DMS 273 (cell line): ENCODE results near the gene ZC3H18.
A peak's percentile ranks its signal among the peaks of the same experiment; 100 is the strongest.

ENCODE experiments used
- DNase-seq: peaks from one replicate; lab custom pipeline; 2025; ENCODE audit not compliant: unreplicated experiment; lab: John Stamatoyannopoulos, UW

The ZC3H18 gene

GRCh38 chr16:88578446-88579313 lies 8.5 kb downstream of the ZC3H18 start:
- DNase-seq: no peak

GRCh38 chr16:88580371-88580770 lies 10.2 kb downstream of the ZC3H18 start:
- no peak for DNase-seq

- DNase-seq: no peak
Observed at GRCh38 chr16:88581033-88581432, 10.8 kb downstream of the ZC3H18 start.

GRCh38 chr16:88582912-88583575 lies 12.8 kb downstream of the ZC3H18 start:
- no peak for DNase-seq

GRCh38 chr16:88584676-88585075 lies 14.5 kb downstream of the ZC3H18 start:
- DNase-seq: no peak

- peak; percentile 80 for DNase-seq
Observed at GRCh38 chr16:88585269-88585668, 15.1 kb downstream of the ZC3H18 start.

GRCh38 chr16:88585927-88586581 lies 15.9 kb downstream of the ZC3H18 start:
- no peak for DNase-seq

GRCh38 chr16:88588148-88588547 lies 17.9 kb downstream of the ZC3H18 start:
- no peak for DNase-seq

DNA sequence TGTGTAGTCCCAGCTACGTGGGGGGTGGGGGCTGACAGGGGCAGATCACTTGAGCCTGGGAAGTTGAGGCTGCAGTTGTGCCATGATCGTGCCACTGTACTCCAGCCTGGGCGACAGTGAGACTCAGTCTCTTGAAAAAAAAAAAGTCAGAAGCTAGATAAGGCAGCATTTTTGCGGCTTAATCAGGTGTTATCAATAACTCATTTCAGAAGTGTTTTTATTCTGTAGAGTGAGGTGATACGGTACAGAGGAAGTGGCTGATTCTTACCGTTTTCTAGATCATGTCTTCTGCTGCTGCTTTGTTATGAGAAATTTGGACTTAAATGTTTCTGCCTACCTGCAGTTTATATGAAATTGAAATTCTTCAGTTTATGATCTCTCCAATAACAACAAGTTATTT lies 18.6 kb downstream of the ZC3H18 start:
- DNase-seq: no peak

GRCh38 chr16:88589441-88589840 lies 19.2 kb downstream of the ZC3H18 start:
- DNase-seq: no peak

DNA sequence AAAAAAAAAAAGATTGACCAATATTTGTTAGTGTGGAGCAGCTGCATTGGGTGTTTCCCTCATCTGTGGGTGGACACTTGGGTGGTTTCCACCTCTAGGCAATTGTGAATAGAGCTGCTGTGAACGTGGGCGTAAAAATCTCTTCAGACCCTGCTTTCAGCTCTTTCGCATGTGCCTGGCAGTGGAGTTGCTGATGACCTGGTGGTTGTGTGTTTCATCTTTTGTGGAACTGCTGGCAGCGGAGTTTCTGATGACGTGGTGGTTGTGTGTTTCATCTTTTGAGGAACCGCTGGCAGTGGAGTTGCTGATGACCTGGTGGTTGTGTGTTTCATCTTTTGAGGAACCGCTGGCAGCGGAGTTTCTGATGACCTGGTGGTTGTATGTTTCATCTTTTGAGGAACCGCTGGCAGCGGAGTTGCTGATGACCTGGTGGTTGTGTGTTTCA lies 21.4 kb downstream of the ZC3H18 start:
- no peak for DNase-seq

GRCh38 chr16:88593061-88593460 lies 22.9 kb downstream of the ZC3H18 start:
- no peak for DNase-seq

DNA sequence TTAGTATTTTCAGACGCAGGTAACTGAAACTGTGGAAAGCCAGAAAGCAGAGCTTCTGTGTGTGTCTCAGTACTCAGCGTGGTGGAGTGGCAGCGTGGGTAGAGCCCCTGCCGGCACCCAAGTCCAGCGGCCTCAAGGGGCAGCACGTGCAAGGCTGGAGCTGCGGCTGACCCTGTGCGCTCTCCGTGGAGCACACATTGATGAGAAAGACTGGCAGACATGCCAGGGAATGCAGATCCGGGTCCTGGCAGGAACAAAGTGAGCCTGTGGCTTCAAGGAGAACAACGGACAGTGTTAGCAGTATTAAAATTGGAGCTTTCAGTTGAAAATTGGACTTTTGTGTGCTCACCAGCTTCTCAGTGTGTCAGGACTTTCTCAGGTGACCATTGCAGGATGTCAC lies 23.3 kb downstream of the ZC3H18 start:
- DNase-seq: no peak

GRCh38 chr16:88593910-88594309 lies 23.7 kb downstream of the ZC3H18 start:
- DNase-seq: no peak

DNA sequence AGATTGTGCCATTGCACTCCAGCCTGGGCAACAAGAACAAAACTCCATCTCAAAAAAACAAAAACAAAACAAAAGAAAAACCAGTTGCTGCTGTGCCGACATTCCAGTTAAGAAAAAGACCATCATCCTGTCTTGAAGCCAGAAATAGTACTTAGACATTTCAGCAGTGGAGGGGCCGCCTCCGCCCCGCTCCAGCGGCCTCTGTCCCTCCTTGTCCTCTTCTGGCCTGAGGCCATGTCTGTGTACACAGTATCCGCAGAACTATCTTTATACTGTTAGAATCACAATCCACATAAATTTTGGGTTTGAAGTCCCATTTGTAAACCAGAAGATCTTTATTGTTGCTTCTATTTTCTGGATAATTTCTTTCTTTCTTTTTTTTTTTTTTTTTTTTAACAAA lies 24.9 kb downstream of the ZC3H18 start:
- no peak for DNase-seq

DNA sequence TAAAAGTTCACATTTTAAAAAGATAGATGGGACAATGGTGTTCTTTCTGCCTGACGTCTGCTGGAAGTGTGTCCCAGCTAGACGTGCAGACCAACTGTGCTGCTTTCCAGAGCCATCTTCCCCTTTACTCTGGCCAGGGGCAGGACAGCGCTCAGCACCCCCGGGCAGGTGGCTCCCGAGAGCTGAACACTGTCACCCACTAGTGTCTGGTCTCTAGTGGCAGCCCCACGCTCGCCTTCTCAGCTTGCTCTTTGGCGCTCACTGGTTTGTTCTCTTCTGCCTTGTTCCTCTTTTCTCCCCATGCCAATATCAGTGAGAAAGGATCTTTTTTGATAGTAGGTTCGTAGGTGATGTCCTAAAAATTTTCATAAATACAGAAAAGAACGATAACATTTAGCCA lies 25.7 kb downstream of the ZC3H18 start:
- DNase-seq: no peak

GRCh38 chr16:88596483-88596882 lies 26.3 kb downstream of the ZC3H18 start:
- DNase-seq: no peak

DNA sequence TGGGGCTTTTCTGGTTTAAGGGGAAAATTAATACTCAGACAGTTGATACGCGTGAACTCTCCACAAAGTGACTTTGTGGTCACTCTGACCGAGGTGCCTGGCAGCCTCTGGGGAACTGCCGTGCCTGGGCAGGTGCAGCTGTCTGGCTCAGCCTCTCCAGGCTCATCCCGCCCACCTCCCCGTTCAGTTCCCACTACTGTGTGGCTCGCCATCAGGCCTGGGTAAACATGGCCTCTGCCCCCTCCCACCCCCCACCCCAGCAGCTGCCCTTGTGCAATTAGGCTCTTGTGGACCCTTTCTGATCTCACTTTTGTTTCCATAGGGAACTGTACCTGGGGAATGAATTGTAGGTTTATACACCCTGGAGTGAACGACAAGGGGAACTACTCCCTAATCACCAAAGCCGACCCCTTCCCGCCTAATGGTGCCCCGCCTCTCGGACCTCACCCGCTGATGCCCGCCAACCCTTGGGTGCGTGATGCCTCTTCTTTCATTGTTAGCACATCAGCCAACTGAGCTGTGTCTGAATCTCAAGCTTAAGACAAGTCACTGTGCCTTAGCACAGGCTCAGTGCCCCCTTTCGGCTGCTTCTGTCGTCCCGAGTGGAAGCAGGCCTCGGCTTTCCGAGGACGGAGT lies 27.8 kb downstream of the ZC3H18 start:
- DNase-seq: no peak

DNA sequence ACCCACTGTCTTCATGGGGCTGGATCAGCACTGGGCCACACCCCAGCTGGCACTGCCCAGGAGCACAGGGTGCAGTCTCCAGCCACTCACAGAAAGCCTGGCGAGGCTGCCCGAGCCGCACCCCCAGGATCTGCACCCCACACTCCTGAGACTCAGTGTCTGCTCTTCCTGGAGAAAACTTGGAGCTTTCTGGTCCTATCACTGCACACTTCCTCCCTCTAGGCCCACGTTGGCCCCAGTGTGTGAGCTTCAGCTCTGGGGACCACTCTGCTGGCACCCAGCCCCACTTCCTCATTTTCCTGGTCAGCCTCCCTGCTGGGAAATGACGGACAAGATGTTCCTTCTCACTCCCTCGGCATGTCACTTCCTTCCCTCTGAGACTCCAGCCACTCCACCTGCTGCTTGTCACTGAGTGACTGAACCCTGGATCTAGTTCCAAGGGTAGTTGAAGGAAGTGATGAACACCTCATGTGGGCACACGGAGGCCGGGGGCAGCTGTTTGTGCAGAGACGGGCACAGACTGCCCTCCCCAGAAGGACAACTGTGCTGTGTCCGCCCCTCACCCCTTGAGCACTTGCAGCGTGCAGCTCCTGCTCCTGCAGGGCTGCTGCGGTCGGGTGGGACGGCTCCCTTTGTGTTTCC lies 29.0 kb downstream of the ZC3H18 start:
- no peak for DNase-seq

DNA sequence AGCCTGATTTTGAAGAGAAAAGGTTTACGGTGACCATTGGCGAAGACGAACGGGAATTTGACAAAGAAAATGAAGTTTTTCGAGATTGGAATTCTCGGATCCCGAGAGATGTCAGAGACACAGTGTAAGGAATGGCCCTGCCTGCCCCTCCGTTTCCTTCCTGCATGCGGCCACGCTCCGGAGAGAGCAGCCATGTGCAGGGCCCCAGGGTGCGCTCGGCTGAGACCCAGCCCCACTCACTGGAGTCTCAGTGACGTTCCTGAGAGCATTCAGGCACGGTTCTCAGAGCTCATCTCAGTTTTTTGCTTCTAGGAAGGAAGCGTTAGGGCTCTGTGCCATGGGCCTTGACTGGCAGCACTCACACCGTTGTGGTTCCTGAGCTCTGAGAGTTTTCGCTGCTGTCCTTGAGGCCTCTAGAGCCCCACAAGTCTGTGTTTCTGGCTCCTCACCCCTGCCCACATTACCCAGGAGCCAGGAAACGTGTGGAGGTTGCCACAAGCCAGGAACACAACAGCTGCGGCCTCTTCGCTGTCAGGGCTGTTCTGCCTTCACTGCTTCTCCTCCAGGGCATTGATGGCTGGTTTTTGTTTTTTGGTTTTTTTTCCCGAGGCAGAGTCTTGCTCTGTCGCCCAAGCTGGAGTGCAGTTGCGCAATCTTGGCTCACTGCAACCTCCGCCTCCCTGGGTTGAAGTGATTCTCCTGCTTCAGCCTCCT lies 29.8 kb downstream of the ZC3H18 start:
- no peak for DNase-seq
